Brain microvascular endothelial cell (primary cell): Measurements from ENCODE around the gene ZP2.

Experiments
- DNase-seq: peaks from one replicate; pipeline ENCODE4 v3.0.0-alpha.2; 2020
- H3K27ac ChIP-seq: fragments of 250-450 bp; sonication (Bioruptor Pico); 2 replicates; pipeline ENCODE4 v1.5.1; 2020; ENCODE audit warnings: mild to moderate bottlenecking, moderate library complexity
- H3K27me3 ChIP-seq: fragments of 250-450 bp; sonication (Bioruptor Pico); replicated peaks from 2 replicates; pipeline ENCODE4 v1.5.1; 2020; ENCODE audit warnings: mild to moderate bottlenecking
- H3K36me3 ChIP-seq: fragments of 250-450 bp; sonication (Bioruptor Pico); replicated peaks from 2 replicates; pipeline ENCODE4 v1.5.1; 2020; ENCODE audit warnings: mild to moderate bottlenecking
- H3K4me3 ChIP-seq: 2 replicates; pipeline ENCODE4 v1.5.1; 2011; ENCODE audit warnings: low read depth, mild to moderate bottlenecking, control low read depth, low read length, moderate library complexity
- CTCF ChIP-seq: IDR thresholded peaks from 2 replicates; pipeline ENCODE4 v1.5.1; 2011; ENCODE audit warnings: low read depth, mild to moderate bottlenecking, moderate library complexity, low read length, control low read depth, inconsistent platforms; ENCODE audit errors: missing control alignments
- in situ Hi-C: cut with HindIII; loops from 2 replicates; pipeline ENCODE4 v1.10.0; 2017; ENCODE audit warnings: low sequenced_read_pairs, low pct_ligation_motif_present

The ZP2 gene

GRCh38 chr16:21169249-21169981 lies 42.0 kb downstream of the ZP2 start:
- in situ Hi-C loops: no loop called here
- H3K36me3 ChIP-seq: peaks cover 20% of the 10 kb centered on the region
- no peak overlapping the region for H3K4me3 ChIP-seq
- H3K27me3 ChIP-seq: no peaks in the 10 kb centered on the region
- TF ChIP-seq CTCF: no peak
- peak; percentile 74 for DNase-seq
- H3K27ac ChIP-seq: peak overlapping the region; percentile 2

DNA sequence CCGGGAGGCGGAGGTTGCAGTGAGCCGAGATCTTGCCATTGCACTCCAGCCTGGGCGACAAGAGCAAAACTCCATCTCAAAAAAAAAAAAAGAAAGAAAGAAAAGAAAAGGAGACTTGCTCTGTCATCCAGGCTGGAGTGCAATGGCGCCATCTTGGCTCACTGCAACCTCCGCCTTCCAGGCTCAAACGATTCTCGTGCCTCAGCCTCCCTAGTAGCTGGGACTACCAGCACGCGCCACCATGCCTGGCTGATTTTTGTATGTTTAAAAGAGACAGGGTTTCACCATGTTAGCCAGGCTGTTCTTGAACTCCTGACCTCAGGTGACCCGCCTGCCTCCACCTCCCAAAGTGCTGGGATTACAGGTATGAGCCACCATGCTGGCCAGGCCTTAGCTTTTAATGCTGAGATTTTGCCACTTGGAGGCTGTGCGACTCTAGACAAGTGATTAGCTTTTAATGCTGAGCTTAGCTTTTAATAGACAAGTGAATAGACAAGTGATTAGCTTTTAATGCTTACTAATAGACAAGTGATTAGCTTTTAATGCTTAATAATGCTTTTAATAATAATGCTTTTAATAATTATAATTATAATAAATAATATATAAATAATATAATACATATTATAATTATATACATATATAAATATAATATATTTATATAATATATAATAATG lies 43.3 kb downstream of the ZP2 start:
- Histone ChIP-seq H3K27ac (peak overlapping the region; percentile 50), H3K36me3 (peaks cover 16% of the 10 kb centered on the region), H3K4me3 (no peak overlapping the region), H3K27me3 (no peaks in the 10 kb centered on the region)
- in situ Hi-C loops: no loop called here
- DNase-seq: no peak
- TF ChIP-seq CTCF: no peak

DNA sequence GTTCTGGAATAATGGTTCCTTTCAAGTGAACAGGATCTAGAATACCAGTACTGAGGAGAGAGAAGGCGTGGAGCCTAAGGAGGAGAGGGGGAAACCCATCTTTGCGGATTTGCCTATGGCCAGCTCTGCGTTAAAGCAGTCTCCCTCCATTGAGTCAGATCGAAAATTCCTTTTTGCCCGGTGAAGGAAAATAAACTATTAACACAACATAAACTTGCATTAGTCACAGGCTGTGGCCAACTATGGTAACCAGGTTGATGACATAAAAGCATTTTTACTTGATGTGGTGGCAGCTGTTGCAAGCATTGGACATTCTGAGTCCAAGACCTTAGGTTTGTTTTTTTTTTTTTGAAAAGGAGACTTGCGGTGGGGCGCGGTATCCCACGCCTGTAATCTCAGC lies 44.0 kb downstream of the ZP2 start:
- Histone ChIP-seq H3K36me3 (peaks cover 13% of the 10 kb centered on the region), H3K27me3 (no peaks in the 10 kb centered on the region), H3K27ac (peak overlapping the region; percentile 50), H3K4me3 (no peak overlapping the region)
- no peak for TF ChIP-seq CTCF
- DNase-seq: peak; percentile 94
- in situ Hi-C loops: no loop called here

DNA sequence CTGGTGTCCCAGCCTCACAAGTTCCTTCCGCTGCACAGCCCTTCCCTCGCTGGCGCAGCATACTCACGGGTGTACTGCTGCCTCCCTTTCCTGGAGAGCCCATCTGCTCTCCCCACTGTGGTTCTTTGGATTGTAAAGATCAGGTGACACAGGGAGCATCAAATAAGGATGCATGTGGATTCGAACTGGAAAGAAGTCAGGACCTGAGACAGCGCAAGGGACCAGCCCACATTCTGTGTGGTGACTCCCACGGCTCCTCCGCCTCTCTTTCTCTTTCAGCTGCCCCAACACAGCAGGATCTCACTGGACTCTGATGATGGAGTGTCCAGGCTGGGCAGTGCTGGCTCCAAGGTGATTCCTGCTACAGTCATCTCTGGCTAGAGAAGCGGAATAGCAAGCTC lies 44.8 kb downstream of the ZP2 start:
- no peak for DNase-seq
- TF ChIP-seq CTCF: no peak
- in situ Hi-C loops: no loop called here
- Histone ChIP-seq H3K27me3 (no peaks in the 10 kb centered on the region), H3K36me3 (peaks cover 10% of the 10 kb centered on the region), H3K4me3 (no peak overlapping the region), H3K27ac (no peak overlapping the region)

DNA sequence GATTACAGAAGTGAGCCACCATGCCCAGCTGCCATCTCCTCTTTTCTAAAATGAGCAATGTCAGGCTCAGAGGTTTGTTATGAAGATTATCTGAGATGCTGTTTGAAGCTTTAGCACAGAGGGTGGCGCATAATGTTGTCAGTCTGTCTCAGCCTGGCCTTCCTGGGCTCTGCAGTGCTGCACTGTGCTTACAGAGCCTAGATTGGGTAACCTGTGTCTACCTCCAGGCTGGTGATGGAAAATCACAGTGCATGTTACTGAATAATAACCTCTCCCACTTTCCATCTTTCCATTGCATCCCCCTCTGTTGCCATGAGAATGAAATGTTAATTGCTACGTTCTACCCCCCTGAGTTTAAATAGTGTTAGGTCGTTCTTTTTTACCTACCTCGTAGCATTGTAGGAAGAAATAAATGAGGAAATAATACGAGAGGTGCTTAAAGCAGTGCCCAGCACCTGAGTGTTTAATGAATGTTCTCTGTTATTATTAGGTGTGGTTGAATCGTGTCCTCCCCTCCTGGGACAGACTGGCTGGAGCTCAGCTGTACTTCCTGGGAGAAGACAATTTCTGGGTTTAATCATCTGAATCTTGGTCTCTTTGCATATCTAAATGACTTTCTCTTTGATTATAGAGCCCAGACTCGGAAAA lies 46.7 kb downstream of the ZP2 start:
- Histone ChIP-seq H3K36me3 (no peaks in the 10 kb centered on the region), H3K27me3 (no peaks in the 10 kb centered on the region), H3K4me3 (no peak overlapping the region), H3K27ac (no peak overlapping the region)
- no peak for DNase-seq
- in situ Hi-C loops: no loop called here
- no peak for TF ChIP-seq CTCF
